PC-3 (cell line): ENCODE results near the gene TIMMDC1.

Experiments
- CTCF ChIP-seq: fragments of 300-600 bp; sonication (generic); conservative IDR thresholded peaks from 2 replicates; pipeline ENCODE4 v1.5.1; 2017; ENCODE audit warnings: antibody characterized with exemption, low read depth, mild to moderate bottlenecking, low read length
- EZH2phosphoT487 ChIP-seq: fragments of 300-600 bp; sonication (generic); IDR thresholded peaks from 2 replicates; pipeline ENCODE4 v1.6.1; 2018; ENCODE audit warnings: mild to moderate bottlenecking, antibody characterized with exemption, low read length, borderline replicate concordance

- no peak for TF ChIP-seq CTCF
- no peak for TF ChIP-seq EZH2phosphoT487
These were observed 59.5 kb downstream of the TIMMDC1 start for GRCh38 chr3:119557877-119558269.
